Myocyte (in vitro differentiated cells): ENCODE results near the gene SSU72. TPM values are rescaled to one million over a fixed set of nuclear protein-coding genes. Genes with fewer than 3 reads are reported as not detected.
"Not testable (repeated sequence)": the region's sequence is repeated elsewhere in the genome, so short reads cannot be mapped to it uniquely, and the experiment has no call there.

ENCODE experiments used
- DNase-seq: peaks from one replicate; pipeline ENCODE4 v3.0.0-alpha.2; 2012; ENCODE audit warnings: low read depth
- total RNA-seq: library from RNA; depleted of rRNA; stranded (reverse); fragments of >200 nt; gene quantifications from 2 replicates; pipeline ENCODE4 v1.2.3, GENCODE V29; 2014

SSU72 gene
- total RNA-seq, 1 donor from 2014 or later: 97.7 TPM

GRCh38 chr1:1596493-1597274 is 22.0 kb upstream of the SSU72 start:
- DNase-seq: no peak

- not testable (repeated sequence) for DNase-seq
Measured at GRCh38 chr1:1595341-1595740, 20.7 kb upstream of the SSU72 start.

GRCh38 chr1:1594602-1595260 is 20.1 kb upstream of the SSU72 start:
- DNase-seq: no peak

- no peak for DNase-seq
Measured at GRCh38 chr1:1593834-1594601, 19.4 kb upstream of the SSU72 start.

- no peak for DNase-seq
Measured at GRCh38 chr1:1591452-1591851, 16.8 kb upstream of the SSU72 start.

GRCh38 chr1:1583347-1584010 is 8.8 kb upstream of the SSU72 start:
- no peak for DNase-seq

GRCh38 chr1:1582585-1583346 is 8.1 kb upstream of the SSU72 start:
- DNase-seq: no peak

GRCh38 chr1:1578371-1578940 is 3.8 kb upstream of the SSU72 start:
- no peak for DNase-seq

- DNase-seq: no peak
Measured at GRCh38 chr1:1577367-1578011, 2.8 kb upstream of the SSU72 start.

- DNase-seq: peak; percentile 74
Measured at GRCh38 chr1:1573843-1574720, 581 bp downstream of the SSU72 start.

GRCh38 chr1:1569341-1569740 is 5.3 kb downstream of the SSU72 start:
- peak; percentile 77 for DNase-seq

- no peak for DNase-seq
Measured at GRCh38 chr1:1567891-1568291, 6.8 kb downstream of the SSU72 start.

- DNase-seq: peak; percentile 48
Measured at GRCh38 chr1:1567152-1567875, 7.3 kb downstream of the SSU72 start.

- DNase-seq: no peak
Measured at GRCh38 chr1:1565340-1565739, 9.3 kb downstream of the SSU72 start.

- DNase-seq: no peak
Measured at GRCh38 chr1:1564268-1564667, 10.4 kb downstream of the SSU72 start.

- no peak for DNase-seq
Measured at GRCh38 chr1:1563688-1564087, 11.0 kb downstream of the SSU72 start.

GRCh38 chr1:1562556-1563195 is 12.0 kb downstream of the SSU72 start:
- no peak for DNase-seq
